ENCODE results near the gene RET.

The RET gene

DNA sequence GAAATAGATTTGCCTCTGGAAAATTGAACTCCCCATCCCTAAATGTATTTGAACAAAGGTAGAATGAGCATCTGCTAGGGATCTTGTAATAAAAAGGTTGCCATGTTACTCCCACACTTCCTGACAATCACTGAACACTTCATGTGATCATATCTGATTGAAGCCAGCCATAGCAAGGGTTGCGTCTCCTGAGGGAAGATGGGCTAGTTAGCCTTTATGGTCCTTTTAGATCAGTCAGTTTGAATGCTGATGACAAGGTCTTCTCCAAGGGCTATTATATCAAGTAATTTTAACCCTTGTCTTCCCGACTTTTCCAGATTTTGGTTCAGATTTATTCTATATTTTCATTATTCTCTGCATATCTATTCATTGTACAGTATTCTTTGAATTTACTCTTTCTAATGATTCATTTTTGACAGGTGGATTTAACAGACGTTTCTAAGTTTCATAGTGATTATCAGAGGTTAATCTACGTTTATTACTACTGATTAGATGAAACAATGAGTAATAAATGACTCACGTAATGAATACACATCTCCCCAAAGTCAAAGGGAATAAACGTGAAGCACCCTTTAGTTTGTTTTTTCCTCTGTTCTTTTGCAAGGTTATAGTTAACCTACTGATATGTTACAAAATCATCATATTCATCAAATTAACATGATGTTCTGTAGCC lies 89.5 kb downstream of the RET start:
- no peak for DNase-seq

DNA sequence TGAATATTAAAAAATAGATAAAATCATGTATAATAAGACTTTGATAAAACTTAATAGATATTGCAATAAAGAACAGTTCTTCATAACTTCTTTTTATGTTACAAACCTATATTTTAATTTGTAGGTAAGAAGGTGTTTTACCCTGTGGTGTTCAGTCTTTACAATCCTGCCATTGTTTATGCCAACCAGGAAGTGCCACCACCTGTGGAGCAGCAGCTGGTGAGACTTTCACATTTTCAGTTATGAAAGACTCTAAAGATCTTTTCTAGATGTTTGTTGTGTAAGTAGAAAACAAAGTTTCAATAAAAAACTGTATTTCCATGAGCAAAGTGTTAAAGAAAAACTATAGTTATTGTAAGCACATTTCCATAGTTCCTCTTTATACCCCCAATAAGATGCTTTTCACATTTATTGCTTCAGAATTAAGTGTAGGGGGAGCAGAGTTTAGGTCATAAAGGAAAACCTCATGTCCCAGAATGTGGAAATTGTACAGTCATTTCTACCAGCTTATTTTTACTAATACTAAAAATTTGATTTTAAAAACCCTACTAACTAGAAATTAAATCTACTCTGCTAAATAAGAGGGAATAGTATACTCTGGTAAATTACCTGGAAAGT lies 90.1 kb downstream of the RET start:
- DNase-seq: no peak

DNA sequence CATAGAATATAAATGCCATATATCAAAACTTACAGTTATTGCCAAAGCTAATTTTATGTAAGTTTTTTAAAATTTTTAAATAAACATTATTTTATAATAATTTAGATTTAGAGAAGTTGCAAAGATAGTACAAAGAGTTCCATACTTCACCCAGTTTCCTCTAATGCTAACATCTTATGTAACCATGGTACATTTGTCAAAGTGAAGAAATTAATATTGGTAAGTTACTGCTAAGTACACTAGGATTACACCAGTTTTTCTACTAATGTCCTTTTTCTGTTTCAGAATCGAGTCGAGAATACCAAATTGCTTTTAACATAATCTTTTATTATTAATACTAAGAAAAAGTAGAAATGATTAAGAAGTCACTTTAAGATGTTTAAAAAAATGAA lies 90.6 kb downstream of the RET start:
- no peak for DNase-seq

DNA sequence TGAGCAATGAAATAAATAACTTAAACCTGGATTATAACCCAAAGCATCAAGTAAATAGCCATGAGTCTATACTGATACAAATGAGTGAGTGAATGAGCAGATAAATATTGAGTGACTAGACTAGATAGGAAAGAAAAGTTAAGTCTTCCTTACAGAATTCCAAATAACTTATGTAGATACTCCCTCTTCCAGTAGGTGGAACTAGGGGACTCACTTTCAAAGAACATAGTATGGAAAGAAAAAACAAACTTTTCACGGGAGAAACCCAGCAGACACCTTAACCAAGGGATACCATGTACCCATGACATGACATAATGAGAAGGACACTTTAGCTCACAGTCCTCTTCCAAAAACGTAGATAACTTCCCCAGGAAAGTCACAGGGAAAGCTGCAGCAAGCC lies 93.6 kb downstream of the RET start:
- DNase-seq: no peak

DNA sequence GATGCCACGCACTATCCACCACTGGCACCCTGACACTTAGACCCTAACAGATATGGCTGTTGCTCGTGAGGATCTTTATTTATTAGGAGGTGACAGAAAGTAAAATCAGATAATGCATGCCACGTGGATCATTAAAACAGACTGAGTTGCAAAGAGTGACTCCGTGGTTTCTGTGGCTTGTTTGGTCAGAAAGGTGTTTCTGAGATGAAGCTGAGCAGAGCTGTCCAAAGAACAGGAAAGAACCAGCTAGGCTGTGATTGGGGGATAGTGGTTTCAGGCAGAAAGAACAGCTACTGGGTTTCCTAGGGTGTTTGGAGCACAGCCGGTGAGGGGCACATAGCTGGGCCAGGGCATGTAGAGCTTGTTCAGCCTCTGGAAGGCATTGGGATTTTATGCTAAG lies 95.8 kb downstream of the RET start:
- no peak for DNase-seq

DNA sequence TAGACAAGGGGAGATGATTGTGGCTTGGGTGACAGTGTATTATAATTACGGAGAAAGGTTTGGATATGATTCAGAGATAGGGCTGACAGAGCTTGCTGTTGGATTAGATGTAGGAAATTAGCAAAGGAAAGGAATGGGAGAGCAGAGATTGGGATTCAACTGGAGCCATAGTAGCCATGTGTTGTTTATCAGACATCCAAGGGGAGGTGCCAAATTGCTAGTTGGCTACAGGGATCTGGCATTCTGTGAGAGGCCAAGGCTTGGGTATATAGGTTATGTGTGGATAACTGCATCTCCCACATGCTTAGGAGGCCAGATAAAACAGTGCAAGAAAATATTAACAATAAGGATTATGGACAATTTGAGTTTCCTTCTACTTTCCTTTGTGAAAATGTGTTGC lies 96.3 kb downstream of the RET start:
- no peak for DNase-seq

DNA sequence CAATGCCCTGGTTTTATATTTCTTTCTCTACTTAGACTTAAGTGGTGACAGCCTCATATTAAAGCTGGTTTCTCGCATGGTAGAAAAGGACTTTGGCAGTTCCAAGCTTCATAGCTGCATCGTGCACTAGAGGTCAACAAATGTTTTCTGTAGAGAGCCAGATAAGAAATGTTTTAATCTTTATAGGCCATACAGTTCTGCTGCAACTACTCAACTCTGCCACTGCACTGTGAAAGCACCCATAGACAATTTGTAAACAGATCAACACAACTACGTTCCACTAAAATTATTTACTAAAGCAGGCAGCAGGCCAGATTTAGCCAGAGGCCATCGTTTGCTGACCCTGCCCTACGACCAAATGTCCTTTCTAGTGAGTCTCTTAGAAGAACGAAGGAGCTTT lies 98.1 kb downstream of the RET start:
- DNase-seq: no peak

DNA sequence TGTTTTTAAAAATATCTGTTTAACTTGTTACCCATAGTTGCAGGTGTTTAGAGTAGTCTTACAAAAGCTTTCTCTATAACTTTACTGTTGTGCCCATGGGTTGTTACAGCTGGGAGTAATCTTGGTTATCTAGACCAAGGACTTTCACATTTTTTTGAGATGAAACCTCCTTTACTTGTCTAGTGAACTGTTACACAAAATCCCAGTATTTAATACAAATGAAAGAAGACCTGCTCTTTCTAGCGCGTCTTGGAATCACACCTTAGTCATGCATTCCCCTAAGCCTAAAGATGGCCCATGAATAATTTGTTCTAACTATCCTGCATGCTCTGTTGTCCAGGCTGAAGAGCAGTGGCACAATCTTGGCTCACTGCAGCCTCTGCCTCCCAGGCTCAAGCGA lies 99.4 kb downstream of the RET start:
- DNase-seq: no peak

DNA sequence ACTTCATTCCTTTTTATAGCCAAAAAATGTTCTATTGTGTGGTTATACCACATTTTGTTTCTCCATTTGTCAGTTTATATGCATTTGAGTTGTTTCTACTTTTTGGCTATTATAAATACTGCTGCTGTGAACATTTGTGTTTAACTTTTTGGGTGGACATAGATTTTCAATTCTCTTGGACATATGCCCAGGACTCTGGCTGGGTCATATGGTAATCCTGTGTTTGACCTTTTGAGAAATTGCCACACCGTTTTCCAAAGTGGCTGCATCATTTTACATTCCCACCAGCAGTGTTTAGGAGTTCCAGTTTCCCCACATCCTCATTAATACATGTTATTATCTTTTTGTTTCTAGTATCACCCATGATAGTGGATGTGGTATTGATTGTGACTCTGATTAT lies 100.7 kb downstream of the RET start:
- DNase-seq: no peak

All from amygdala (tissue), 56 donors.